Right lung (tissue), 10 donors: ENCODE measurements around the gene ASB10. TPM values are rescaled to one million over a fixed set of nuclear protein-coding genes. Genes with fewer than 3 reads are reported as not detected.

Source experiments
- DNase-seq, 2 donors: peaks; one replicate each; pipeline ENCODE4 v3.0.0-alpha.2; 2013
- long read RNA-seq, 8 donors: transcript quantifications; one replicate each; lab custom pipeline, GENCODE V29; 2026
- polyA plus RNA-seq, 5 donors: library from polyadenylated mRNA; unstranded; fragments of 120-200 nt; gene quantifications; one replicate each; pipeline versions ENCODE4 v1.2.1 to v1.2.3, GENCODE V29; 2013; ENCODE audit warnings: inconsistent platforms in 1 of 5, low replicate concordance in 1 of 5; ENCODE audit not compliant: insufficient read length in 5 of 5, insufficient read depth in 1 of 5

The ASB10 gene, protein sequence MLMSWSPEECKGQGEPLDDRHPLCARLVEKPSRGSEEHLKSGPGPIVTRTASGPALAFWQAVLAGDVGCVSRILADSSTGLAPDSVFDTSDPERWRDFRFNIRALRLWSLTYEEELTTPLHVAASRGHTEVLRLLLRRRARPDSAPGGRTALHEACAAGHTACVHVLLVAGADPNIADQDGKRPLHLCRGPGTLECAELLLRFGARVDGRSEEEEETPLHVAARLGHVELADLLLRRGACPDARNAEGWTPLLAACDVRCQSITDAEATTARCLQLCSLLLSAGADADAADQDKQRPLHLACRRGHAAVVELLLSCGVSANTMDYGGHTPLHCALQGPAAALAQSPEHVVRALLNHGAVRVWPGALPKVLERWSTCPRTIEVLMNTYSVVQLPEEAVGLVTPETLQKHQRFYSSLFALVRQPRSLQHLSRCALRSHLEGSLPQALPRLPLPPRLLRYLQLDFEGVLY
- under 1 TPM in 1 of 5 donors, not detected in 4; 0.23 TPM for polyA plus RNA-seq
- long read RNA-seq, donor 1, result 0 reads
- long read RNA-seq, donor 2, result 0 reads
- long read RNA-seq, donor 3, result 0 reads
- long read RNA-seq, donor 4, result 0 reads
- long read RNA-seq, donor 5, result 0 reads
- long read RNA-seq, donor 6, result 0 reads
- long read RNA-seq, donor 7, result 0 reads
- long read RNA-seq, donor 8, result 0 reads

DNA sequence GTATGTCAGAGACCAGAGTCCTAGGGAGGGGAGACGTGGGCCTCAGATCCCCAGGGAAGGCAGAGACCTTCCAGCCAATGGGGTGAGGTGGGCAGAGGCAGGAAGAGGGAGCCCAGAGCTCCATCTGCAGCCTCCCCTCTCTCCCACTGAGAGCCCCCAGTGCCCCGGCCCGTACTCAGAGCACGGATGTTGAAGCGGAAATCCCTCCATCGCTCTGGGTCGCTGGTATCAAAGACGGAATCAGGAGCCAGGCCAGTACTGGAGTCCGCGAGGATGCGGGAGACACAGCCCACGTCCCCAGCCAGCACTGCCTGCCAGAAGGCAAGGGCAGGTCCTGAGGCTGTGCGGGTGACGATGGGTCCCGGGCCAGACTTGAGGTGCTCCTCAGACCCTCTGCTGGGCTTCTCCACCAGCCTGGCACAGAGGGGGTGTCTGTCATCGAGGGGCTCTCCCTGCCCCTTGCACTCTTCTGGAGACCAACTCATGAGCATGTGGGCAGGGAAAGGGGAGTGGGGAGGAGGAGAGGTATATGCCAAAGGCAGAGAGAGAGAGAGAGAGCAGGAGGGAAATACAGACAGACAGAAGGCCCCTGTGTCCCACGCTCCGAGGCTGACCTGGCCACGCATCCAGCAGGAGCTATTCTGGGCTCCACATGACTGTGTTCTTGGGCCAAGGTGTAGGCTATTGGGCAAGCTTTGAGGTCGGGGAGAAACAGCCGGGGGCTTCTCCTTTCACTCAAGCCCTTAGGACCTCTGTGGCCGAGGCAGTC, at the start of gene ASB10:
TSS of gene ASB10 (minus strand) at position 611 of the 769 bp plus-strand sequence. CDS start at position 491, 120 bp downstream.
- no peak for DNase-seq

DNA sequence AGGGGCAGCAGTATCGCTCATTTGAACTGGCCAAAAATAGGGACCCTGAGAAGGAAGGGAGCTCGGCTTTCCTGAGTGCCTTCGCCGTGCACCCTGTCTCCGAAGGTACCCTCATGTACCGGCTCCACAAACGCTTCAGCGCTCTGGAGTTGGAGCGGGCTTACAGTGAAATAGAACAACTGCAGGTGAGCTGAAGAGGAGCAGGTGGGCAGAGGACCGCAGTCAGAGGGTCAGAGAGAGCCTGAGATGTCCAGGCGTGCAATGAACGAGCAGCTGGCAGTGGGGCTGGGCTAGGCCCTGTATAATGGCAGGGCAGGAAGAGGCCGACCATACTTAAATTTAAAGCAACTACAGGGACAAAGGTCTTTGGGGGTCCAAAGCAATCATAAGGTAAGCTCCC, 49.4 kb upstream of the ASB10 start:
- no peak for DNase-seq

DNA sequence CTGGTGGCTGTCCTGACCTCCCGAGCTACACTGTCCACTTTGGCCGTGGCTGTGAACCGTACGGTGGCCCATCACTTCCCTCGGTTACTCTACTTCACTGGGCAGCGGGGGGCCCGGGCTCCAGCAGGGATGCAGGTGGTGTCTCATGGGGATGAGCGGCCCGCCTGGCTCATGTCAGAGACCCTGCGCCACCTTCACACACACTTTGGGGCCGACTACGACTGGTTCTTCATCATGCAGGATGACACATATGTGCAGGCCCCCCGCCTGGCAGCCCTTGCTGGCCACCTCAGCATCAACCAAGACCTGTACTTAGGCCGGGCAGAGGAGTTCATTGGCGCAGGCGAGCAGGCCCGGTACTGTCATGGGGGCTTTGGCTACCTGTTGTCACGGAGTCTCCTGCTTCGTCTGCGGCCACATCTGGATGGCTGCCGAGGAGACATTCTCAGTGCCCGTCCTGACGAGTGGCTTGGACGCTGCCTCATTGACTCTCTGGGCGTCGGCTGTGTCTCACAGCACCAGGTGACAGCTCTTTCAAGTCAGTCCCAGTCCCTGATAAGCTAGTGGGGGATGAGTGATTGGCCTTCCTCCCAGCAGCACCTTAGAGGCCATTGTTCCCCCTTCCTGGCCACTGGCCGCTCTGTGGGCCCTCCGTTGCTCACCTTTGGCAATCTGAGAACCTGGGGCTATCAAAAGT, 48.2 kb upstream of the ASB10 start:
- no peak for DNase-seq

DNA sequence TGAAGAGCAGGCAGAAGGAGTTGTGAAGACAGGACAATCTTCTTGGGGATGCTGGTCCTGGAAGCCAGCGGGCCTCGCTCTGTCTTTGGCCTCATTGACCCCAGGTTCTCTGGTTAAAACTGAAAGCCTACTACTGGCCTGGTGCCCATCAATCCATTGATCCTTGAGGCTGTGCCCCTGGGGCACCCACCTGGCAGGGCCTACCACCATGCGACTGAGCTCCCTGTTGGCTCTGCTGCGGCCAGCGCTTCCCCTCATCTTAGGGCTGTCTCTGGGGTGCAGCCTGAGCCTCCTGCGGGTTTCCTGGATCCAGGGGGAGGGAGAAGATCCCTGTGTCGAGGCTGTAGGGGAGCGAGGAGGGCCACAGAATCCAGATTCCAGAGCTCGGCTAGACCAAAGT, 46.8 kb upstream of the ASB10 start:
- no peak for DNase-seq

DNA sequence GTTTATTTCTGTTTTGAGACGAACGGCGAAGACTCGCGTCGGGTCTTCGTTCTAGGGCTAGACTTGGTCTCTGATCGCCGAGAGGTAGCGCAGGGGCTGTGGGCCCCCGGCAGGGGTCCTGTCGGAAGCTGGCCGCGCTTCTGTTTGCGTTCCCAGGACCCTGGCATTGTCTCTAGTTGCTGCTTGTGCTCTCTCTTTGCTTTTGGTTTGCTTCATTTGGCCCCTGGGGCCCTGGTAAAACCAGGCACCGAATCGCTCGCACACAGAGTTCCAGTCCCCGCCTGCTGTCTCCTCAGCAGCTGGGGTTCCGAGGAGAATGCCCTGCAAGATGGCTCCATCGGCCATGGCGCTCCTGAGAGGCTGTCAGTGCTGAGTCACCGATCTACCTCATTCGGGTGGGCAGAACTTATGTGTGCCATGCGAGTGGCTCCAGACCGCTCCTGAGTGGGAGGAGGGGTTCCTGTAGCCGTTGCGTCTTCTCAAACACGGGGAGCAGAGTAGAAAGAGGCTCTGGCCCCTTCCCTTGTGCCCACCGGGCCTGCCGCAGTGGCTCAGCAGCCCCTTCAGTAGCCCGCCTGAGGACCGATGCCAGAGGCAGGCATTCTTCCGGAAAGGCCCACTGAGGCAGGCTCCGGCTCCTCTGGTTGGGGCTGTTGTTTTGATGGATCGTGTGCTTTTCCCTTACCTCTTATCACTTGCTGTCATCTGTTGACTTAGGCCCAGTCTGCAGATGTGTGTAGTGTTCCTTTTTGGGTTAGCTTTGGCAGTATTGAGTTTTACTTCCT, 46.1 kb upstream of the ASB10 start:
- DNase-seq, result no peak

DNA sequence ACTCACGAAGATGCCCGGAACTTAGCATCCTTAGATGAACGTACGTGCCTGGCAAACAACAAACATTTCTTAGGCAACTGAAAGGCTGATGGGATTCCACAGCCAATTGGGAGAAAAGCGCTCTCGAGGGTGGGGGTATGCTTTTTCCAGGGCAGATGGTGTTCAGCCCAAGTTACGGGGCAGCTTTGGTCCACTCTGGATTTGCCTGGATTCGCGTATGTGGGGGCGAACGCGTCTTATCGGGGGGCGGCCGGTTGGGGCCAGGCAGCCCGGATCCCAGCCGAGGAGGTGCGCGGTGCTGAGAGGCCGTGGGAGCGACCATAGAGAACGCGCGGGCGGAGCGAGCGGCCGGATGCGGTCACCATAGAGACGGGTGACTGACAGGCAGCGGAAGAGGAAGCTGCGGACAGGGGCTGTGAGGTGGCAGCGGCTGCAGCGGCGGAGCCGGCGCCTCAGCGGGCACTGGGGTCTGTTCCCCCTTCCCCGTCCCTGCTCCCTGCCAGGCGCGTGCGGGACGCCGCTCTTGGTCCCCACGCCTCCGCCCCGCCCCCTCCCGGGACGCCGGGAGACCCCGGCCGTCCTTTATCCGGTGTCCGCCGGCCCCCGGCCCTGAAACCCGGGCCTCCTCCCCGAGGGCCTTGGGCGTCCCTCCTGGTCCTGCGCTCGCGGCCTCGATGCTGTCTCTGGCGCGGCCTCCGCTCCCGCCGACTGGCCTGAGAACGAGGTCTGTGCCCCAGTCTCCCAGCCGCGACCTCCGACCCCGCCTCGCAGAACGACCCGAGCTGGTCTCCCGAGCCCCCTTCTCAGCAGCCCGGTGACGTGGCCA, 45.3 kb upstream of the ASB10 start, which contains the start of gene CHPF2:
TSS of gene CHPF2 (plus strand) at position 393 of the 826 bp plus-strand sequence. CDS start 1,529 bp downstream, outside the sequence.
- peak; percentile 77 to 78 for DNase-seq

DNA sequence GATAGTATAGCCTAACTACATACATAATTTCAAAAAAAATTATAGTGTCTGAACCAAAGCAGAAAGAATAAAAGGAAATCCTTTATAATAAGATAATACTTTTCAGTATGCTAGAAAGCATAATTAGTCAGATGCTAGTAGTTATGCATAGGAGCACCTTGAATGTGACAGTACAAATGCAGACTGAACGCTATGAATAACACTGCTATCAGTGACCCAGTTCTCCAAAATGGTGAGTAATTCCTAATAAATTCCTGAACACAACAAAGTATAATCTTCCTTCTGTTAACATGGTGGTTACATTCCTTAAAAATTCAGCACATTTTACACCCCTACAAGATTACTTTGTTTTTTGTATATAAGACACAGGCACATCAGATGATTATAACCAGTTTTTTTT, 44.0 kb upstream of the ASB10 start:
- no peak for DNase-seq

DNA sequence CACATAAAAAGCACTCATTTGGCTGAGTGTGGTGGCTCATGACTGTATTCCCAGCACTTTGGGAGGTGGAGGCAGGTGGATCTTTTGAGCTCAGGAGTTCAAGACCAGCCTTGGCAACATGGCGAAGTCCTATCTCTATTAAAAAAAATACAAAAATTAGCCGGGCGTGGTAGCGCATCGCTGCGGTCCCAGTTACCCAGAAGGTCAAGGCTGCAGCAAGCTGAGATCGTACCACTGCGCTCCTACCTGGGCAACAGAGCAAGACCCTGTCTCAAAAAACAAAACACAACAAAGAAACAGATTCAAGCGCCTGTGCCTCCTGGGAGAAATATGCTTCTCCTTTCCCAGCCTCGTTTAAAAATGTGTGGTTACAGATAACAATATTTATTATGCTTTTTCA, 42.2 kb upstream of the ASB10 start:
- DNase-seq, result no peak

DNA sequence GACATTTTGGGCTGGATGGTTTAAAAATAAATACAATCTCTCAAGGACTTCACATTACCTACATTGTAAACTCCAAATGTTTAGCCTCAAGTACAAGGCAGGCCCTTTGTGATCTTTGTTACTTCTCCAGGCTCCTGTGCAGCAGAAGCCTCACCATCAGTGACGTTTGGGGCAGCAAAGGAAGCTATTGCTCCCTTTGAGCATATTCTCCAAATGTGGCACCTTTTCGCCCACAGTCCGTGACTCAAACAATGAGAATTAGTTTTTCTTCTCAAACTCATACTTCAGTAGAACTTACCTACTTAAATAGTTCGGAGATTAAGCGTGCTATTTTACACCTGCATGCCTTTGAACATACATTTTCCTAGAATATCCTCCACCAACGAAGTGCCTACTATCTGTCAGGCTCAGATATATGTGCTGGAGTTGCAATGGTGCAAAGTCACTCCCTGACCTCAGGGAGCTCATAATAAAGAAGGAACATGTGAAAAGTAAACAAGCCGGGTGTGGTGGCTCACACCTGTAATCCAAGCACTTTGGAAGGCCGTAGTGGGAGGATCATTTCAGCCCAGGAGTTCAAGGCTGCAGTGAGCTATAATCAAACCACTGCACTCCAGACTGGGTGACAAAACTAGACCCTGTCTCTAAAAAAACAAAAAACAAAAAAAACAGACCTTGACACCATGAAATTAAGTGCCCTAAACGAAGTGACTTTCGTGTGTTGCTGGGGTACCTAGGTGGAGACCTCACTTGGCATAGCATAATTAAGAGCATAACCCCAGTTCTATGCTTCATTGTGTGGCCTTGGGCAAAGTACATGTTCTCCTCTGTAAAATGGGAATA, 41.2 kb upstream of the ASB10 start:
- no peak for DNase-seq

DNA sequence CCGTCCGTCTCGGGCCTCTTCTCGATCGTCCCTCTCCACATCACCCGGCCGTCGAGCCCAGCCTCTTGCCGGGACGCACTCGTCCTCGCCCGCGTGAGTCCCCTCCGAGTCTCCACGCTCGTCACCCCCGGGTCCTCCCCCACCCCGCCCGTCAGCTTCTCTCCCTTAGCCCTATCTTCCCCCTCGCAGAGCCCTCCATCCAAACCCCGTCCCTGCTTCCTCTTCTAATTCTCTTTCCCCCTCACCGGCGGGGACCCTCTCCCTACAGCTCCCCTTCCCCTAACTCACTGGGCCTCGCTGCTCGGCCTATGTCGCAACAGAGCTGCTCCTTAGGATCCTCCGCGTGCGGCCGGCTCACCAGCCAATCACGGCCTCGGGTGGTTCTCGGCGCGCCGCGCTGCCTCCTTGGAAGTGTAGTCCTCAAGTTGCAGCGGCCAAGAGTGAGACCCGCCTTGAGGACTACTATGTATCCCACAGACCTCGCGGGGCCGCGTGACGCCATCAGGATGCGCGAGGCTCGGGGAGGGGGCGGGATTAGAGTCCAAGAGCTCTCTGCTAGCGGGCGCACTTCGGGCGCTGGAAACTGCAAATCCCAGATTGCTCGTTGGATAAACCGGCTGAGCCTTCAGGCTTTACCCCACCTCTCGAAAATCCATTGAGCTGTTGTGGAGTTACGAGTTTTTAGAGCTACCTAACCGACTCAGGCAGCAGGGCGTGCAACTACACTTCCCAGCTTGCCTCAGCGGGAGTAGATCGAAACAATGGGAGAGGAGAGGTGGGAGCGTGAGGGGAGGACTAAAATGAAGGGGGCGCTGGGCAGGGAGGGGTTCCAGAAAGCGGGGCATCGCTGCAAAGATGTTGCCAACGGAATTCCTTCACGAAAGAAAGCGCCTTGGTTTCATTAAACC, 40.1 kb upstream of the ASB10 start, which contains the start of gene ABCF2:
TSS of gene ABCF2 (minus strand) at position 331 of the 908 bp plus-strand sequence. CDS start 747 bp downstream, outside the sequence.
- peak; percentile 98 for DNase-seq

DNA sequence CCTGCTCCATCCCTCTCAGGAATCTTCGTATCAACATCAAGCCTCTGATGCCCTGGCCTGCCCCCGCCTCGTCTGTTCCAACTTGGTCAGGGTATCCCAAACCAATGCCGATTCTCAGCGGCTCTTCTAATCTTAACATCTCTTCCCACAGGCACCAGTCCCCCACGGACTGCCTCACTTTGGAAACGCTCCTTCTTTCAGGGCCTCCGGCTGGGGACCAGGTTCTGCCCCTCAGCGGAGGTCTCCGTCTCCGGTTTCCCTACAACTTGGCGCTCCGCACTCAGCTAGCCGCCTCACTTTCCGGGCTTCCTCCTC, 39.5 kb upstream of the ASB10 start:
- no peak for DNase-seq

DNA sequence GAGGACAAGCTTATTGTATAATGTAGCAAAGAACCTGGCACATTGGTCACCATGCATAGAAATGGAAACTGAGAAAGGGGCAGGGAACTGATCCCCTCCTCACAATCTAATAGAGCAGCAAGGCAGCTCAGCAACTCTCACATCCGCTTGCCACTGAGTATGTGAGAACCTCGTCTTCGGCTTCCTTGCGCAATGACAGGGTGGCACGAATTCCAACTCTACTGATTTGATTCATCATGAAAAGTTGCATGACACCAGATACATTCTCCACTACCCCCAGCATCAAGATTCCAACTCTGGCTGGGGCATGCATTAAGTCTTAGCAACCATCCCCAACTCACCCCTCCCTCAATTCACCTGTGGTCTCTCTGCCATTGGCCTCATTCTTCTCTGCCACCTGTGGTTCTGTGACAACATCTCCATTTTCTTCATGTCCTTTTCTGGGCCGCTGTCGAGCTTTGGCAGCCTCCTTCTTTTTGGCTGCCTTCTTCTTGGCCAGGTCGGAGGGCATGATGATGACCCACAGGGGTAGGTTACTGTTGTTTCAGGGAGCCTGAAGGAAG, 39.0 kb upstream of the ASB10 start:
- DNase-seq, result no peak

DNA sequence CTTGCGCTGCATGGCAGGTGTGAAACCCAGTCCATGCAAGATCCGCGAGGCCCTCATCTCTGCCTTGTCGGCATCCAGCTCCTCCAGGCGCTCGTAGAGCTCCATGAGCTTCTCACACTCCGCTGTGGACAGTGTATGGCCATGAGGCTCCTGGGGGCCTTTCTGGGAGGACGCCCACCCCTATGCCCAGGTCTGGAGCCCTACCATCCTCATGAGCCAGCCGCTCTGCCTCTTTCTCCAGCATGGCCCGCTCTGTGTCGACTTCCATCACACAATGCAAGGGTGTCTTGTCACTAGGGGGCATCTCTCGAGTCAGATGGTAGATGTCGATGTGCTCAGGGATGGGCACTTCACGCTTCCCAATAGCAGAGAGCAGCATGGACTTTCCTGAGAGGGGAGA, 36.7 kb upstream of the ASB10 start:
- DNase-seq, result no peak

DNA sequence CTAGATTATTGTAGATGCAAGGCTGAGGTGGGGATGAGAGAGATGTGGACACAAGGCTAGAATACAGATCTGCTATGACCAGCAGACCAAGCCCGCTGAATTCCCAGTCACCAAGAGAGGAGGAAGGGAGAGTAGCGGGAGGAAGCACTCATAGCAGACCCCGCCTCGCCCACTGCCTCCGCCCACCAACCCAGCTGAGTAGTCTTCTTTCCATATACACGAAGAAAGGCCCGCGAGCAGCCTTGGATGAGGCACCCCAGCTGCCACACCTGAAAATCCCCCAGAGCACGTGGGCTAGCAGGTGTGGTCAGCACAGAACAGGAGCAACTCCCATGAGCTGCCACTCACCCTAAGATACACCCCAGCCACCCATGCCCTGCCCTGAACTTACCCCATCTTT, 31.1 kb upstream of the ASB10 start:
- DNase-seq, result no peak

DNA sequence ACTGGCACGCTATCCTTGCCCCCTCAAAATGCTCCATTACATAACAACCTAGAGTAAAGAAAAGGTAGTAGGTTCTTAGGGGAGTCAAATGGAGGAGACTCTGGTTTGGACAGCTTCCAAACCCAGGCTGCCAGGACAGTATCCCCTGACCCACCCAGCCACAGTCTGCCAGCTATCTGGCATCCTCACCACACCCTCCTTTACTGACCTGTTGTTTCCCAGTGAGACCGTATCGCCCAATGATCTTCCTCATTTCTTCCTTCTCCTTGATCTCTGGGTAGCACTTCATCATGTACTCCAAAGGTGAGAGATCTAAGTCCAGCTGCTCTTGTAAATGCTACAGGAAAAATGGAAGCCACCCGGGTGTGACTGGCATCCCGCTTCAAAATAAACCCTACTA, 28.3 kb upstream of the ASB10 start:
- DNase-seq, result no peak

DNA sequence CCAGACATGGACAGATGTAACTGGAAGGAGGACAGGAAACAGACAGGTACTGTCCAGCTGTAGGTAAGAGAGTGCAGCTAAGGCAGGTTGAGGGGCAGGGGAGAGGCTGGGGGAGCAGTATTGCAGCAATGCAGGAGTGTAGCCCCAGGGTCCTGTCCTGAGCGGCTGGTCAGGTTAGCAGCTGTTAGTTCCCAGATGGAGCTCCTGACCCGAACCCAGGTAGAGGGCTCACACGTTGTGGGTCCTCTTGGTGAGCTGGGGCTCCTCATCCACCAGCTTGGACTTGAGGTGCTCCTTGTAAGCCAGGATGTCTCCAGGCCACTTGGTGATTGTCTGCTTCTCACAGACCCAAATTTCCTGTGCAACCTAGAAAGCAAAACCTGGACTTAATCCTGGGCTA, 26.8 kb upstream of the ASB10 start:
- DNase-seq, result no peak

DNA sequence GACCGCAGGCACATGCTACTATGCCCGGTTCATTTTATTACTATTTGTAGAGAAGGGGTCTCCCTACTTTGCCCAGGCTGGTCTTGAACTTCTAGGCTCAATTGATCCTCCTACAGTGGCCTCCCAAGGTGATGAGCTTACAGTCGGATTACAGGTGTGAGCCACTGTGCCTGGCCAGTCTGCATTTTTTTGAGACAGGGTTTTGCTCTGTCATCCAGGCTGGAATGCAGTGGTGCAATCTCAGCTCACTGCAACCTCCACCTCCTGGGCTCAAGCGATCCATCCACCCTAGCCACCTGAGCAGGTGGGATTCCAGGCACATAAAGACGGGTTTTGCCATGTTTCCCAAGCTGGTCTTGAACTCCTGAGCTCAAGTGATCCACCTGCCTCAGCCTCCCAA, 25.6 kb upstream of the ASB10 start:
- DNase-seq, result no peak
